H1 (cell line): ENCODE data around the gene SPC24.

Source experiments
- CREB1 ChIP-seq: IDR thresholded peaks from 2 replicates; pipeline ENCODE4 v1.6.1; 2012; ENCODE audit warnings: inconsistent platforms
- CTCF ChIP-seq, 3 experiments: IDR thresholded peaks; 1 replicate in 2 of 3; 2 replicates in 1 of 3; pipeline versions ENCODE4 v1.5.1 to v1.6.1; 2011; ENCODE audit warnings: low read length in 3 of 3, mild to moderate bottlenecking in 3 of 3, inconsistent platforms in 2 of 3, low read depth in 1 of 3, moderate library complexity in 1 of 3; ENCODE audit not compliant: insufficient read depth in 1 of 3; ENCODE audit errors: control extremely low read depth in 1 of 3
- POLR2A ChIP-seq, 2 experiments: IDR thresholded peaks; 1 replicate in 1 of 2; 2 replicates in 1 of 2; pipeline ENCODE4 v1.6.1; 2011; ENCODE audit warnings: low read depth in 2 of 2, low read length in 2 of 2, mild to moderate bottlenecking in 2 of 2; ENCODE audit errors: control extremely low read depth in 1 of 2
- POLR2AphosphoS5 ChIP-seq: IDR thresholded peaks from 2 replicates; pipeline ENCODE4 v1.6.1; 2011; ENCODE audit warnings: low read depth, low read length
- SP4 ChIP-seq: IDR thresholded peaks from 2 replicates; pipeline ENCODE4 v1.6.1; 2012; ENCODE audit warnings: low read length, inconsistent platforms
- TF ChIP-seq, protein P1 (sequence below): IDR thresholded peaks from 2 replicates; pipeline ENCODE4 v1.6.1; 2011; ENCODE audit warnings: low read depth, mild to moderate bottlenecking, low read length; ENCODE audit not compliant: insufficient read depth

DNA sequence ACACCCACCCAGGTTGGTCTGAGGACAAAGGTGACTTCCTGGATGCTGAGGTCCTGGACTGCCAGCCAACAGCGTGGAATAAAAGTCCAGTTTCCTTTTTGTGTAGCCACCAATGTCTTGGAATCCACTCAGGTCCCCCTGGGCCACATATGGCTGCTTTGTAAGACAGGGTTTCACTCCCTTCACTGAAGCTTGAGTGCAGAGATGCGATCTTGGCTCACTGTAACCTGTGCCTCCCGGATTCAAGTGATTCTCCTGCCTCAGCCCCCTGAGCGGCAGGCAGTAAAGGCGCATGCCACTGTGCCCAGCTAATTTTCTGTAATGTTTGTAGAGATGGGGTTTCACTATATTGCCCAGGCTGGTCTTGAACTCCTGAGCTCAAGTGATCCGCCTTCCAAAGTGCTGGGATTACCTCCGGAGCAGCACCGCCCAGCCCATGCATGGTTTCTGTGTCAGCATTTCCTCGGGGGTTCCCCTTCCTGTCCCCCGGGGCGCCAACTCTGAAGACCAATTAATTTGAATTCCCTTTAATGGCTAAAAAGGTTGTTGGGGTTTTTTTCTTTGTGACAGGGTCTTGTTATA lies 24.2 kb upstream of the SPC24 start:
- TF ChIP-seq CTCF (IDR thresholded peaks at IDR 0.05; ENCODE audit: control extremely low read depth in 1 of 3, insufficient read depth in 1 of 3, low read depth in 1 of 3, low read length in 3 of 3) (no peak), SP4 (no peak), POLR2A (IDR thresholded peaks at IDR 0.05; ENCODE audit: control extremely low read depth in 1 of 2, low read depth in 2 of 2, low read length in 2 of 2) (no peak), CREB1 (no peak), POLR2AphosphoS5 (no peak)
- TF ChIP-seq, protein P1, sequence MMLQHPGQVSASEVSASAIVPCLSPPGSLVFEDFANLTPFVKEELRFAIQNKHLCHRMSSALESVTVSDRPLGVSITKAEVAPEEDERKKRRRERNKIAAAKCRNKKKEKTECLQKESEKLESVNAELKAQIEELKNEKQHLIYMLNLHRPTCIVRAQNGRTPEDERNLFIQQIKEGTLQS, result no peak
